Breast epithelium (tissue), 4 donors: ENCODE data around the gene STX8. TPM values are rescaled to one million over a fixed set of nuclear protein-coding genes. Genes with fewer than 3 reads are reported as not detected.
"Not testable (repeated sequence)": the region's sequence is repeated elsewhere in the genome, so short reads cannot be mapped to it uniquely, and the experiment has no call there.

Experiments
- DNase-seq, 2 donors: peaks; one replicate each; pipeline ENCODE4 v3.0.0-alpha.2; 2019; ENCODE audit warnings: low spot score in 2 of 2
- H3K27ac ChIP-seq, 2 donors: fragments of 200-600 bp; sonication (generic) in 1 of 2; one replicate each; pipeline ENCODE4 v1.5.1; 2016 to 2019; ENCODE audit warnings: mild to moderate bottlenecking in 1 of 2
- H3K27me3 ChIP-seq, 2 donors: fragments of 200-600 bp; sonication (generic) in 1 of 2; one replicate each; pipeline versions ENCODE4 v1.5.1 to v1.6.0; 2017 to 2019; ENCODE audit warnings: control low read depth in 1 of 2, mild to moderate bottlenecking in 1 of 2
- H3K36me3 ChIP-seq: fragments of 200-600 bp; one replicate; pipeline ENCODE4 v1.5.1; 2019
- H3K4me1 ChIP-seq, 2 donors: fragments of 200-600 bp; sonication (generic); one replicate each; pipeline ENCODE4 v1.5.1; 2016 to 2019; ENCODE audit warnings: control low read depth in 1 of 2
- H3K4me3 ChIP-seq, 3 donors: fragments of 200-600 bp; sonication (generic); 1 replicate in 2 of 3; 2 replicates in 1 of 3; pipeline ENCODE4 v1.5.1; 2016 to 2019; ENCODE audit warnings: mild to moderate bottlenecking in 3 of 3, moderate library complexity in 2 of 3
- H3K9me3 ChIP-seq, 2 donors: fragments of 200-600 bp; sonication (generic) in 1 of 2; one replicate each; pipeline ENCODE4 v1.5.1; 2016 to 2019; ENCODE audit warnings: control low read depth in 1 of 2
- CTCF ChIP-seq, 3 donors: fragments of 450-650 bp; IDR thresholded peaks; one replicate each; pipeline ENCODE4 v1.5.1; 2016 to 2017; ENCODE audit warnings: antibody characterized with exemption in 3 of 3, mild to moderate bottlenecking in 3 of 3, moderate library complexity in 3 of 3
- POLR2A ChIP-seq: fragments of 450-650 bp; IDR thresholded peaks from one replicate; pipeline ENCODE4 v1.6.1; 2016; ENCODE audit warnings: antibody characterized with exemption, mild to moderate bottlenecking, moderate library complexity
- POLR2AphosphoS5 ChIP-seq, 3 donors: sonication (generic); formaldehyde crosslinking; IDR thresholded peaks; one replicate each; pipeline ENCODE4 v1.6.1; 2017; ENCODE audit warnings: antibody characterized with exemption in 3 of 3
- intact Hi-C: fragments of 100-400 bp; cut with DNase I; formaldehyde crosslinking; loops from one replicate; pipeline ENCODE4 v1.15.1; 2023; ENCODE audit warnings: low total_unique reads
- total RNA-seq, 3 donors: library from RNA; depleted of rRNA; stranded (reverse); fragments of >200 nt; gene quantifications; one replicate each; pipeline ENCODE4 v1.1.0, GENCODE V29; 2016

Gene STX8
- total RNA-seq, 3 donors from 2014 or later = 54.1 to 101 (median 60.4) TPM

- Histone ChIP-seq H3K27ac (no peak overlapping the region), H3K36me3 (no peaks in the 10 kb centered on the region), H3K9me3 (no peaks in the 10 kb centered on the region), H3K4me3 (no peak overlapping the region), H3K4me1 (no peaks in the 10 kb centered on the region), H3K27me3 (no peaks in the 10 kb centered on the region)
- no peak for DNase-seq
- intact Hi-C loops = no loop called here
- TF ChIP-seq POLR2AphosphoS5 (IDR thresholded peaks at IDR 0.05) (no peak), CTCF (IDR thresholded peaks at IDR 0.05) (no peak), POLR2A (no peak)
These were observed 110.3 kb downstream of the STX8 start for GRCh38 chr17:9465210-9465921.

GRCh38 chr17:9457005-9457404 is 118.6 kb downstream of the STX8 start:
- no peaks in the 10 kb centered on the region for H3K4me1 ChIP-seq
- TF ChIP-seq CTCF (IDR thresholded peaks at IDR 0.05) (no peak), POLR2A (no peak), POLR2AphosphoS5 (IDR thresholded peaks at IDR 0.05) (no peak)
- no peak for DNase-seq
- intact Hi-C loops = no loop called here
- no peaks in the 10 kb centered on the region for H3K27me3 ChIP-seq
- H3K36me3 ChIP-seq = no peaks in the 10 kb centered on the region
- no peak overlapping the region for H3K4me3 ChIP-seq
- no peaks in the 10 kb centered on the region for H3K9me3 ChIP-seq
- no peak overlapping the region for H3K27ac ChIP-seq

GRCh38 chr17:9456330-9456729 is 119.3 kb downstream of the STX8 start:
- Histone ChIP-seq H3K27me3 (no peaks in the 10 kb centered on the region), H3K27ac (no peak overlapping the region)
- no peak for DNase-seq

GRCh38 chr17:9451934-9452333 is 123.7 kb downstream of the STX8 start:
- Histone ChIP-seq H3K4me3 (no peak overlapping the region), H3K9me3 (no peaks in the 10 kb centered on the region), H3K27ac (no peak overlapping the region), H3K27me3 (no peaks in the 10 kb centered on the region), H3K36me3 (no peaks in the 10 kb centered on the region), H3K4me1 (no peaks in the 10 kb centered on the region)
- intact Hi-C loops = no loop called here
- TF ChIP-seq POLR2AphosphoS5 (IDR thresholded peaks at IDR 0.05) (no peak), CTCF (IDR thresholded peaks at IDR 0.05) (no peak), POLR2A (no peak)
- DNase-seq = no peak

More at GRCh38 chr17:9456330-9456729, 119.3 kb downstream of the STX8 start:
- intact Hi-C loops = no loop called here
- Histone ChIP-seq H3K4me1 (no peaks in the 10 kb centered on the region), H3K9me3 (no peaks in the 10 kb centered on the region), H3K36me3 (no peaks in the 10 kb centered on the region), H3K4me3 (no peak overlapping the region)
- TF ChIP-seq CTCF (IDR thresholded peaks at IDR 0.05) (no peak), POLR2AphosphoS5 (IDR thresholded peaks at IDR 0.05) (no peak), POLR2A (no peak)

GRCh38 chr17:9447298-9447697 is 128.3 kb downstream of the STX8 start:
- H3K27me3 ChIP-seq, H3K36me3 ChIP-seq, H3K9me3 ChIP-seq, H3K4me3 ChIP-seq, DNase-seq, H3K27ac ChIP-seq, H3K4me1 ChIP-seq, intact Hi-C loops: not testable (repeated sequence)
